ENCODE data around the gene ENPP4. TPM values are rescaled to one million over a fixed set of nuclear protein-coding genes. Genes with fewer than 3 reads are reported as not detected.
A peak's percentile ranks its signal among the peaks of the same experiment; 100 is the strongest.

ENPP4 gene
- total RNA-seq, 1 donor from 2014 or later, result 4.4 TPM

GRCh38 chr6:46170357-46171289 is 40.8 kb downstream of the ENPP4 start, which contains the start of gene ENPP5:
Gene ENPP5, minus strand, starts transcription at chr6:46170980. Its CDS starts 2,718 bp downstream, at chr6:46168262.
- Histone ChIP-seq H3K36me3 (no peaks in the 10 kb centered on the region), H3K9me3 (no peaks in the 10 kb centered on the region), H3K27me3 (no peaks in the 10 kb centered on the region), H3K4me1 (peaks cover 9% of the 10 kb centered on the region), H3K27ac (peak within 1 kb of the TSS; percentile 54), H3K4me3 (peak within 1 kb of the TSS; percentile 57 to 60)
- no peak for DNase-seq (ENCODE audit: extremely low spot score in 2 of 2)
- peak in 1 of 2 donors; percentile 66 for TF ChIP-seq POLR2AphosphoS5 (IDR thresholded peaks at IDR 0.05; ENCODE audit: insufficient read depth in 1 of 2, low read depth in 1 of 2)
- TF ChIP-seq CTCF (IDR thresholded peaks at IDR 0.05), result no peak
- intact Hi-C loops (cut with DNase I), result no loop called here

DNA sequence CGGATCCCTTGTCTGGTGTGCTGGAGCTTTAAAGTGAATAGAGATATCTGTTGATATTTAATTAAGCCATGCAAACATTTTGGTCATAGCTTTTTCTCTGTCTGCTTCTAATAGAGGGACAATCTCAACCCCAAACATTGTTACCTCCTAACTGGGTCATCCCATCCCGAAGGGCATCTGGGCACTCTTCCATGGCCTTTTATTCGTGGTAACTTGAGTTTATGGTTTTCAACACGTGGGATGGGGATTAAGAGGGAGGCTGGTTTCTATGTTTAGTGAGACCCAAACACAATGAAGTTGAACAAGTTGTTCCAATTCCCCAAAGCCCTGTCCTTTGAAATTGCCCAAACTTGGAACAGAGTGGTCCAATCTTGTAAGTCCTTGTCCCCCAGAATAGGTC is 42.4 kb downstream of the ENPP4 start:
- TF ChIP-seq CTCF (IDR thresholded peaks at IDR 0.05), result no peak
- H3K9me3 ChIP-seq, result no peaks in the 10 kb centered on the region
- no peak overlapping the region for H3K4me3 ChIP-seq
- no peaks in the 10 kb centered on the region for H3K27me3 ChIP-seq
- no peaks in the 10 kb centered on the region for H3K36me3 ChIP-seq
- no peak for DNase-seq (ENCODE audit: extremely low spot score in 2 of 2)
- intact Hi-C loops (cut with DNase I), result no loop called here
- peaks cover 9% of the 10 kb centered on the region for H3K4me1 ChIP-seq
- H3K27ac ChIP-seq, result no peak overlapping the region

- no peaks in the 10 kb centered on the region for H3K9me3 ChIP-seq
- H3K4me1 ChIP-seq, result peaks cover 9% of the 10 kb centered on the region
- no peak for DNase-seq (ENCODE audit: extremely low spot score in 2 of 2)
- no peaks in the 10 kb centered on the region for H3K36me3 ChIP-seq
- intact Hi-C loops (cut with DNase I), result no loop called here
- no peak overlapping the region for H3K4me3 ChIP-seq
- H3K27me3 ChIP-seq, result no peaks in the 10 kb centered on the region
- TF ChIP-seq POLR2AphosphoS5 (IDR thresholded peaks at IDR 0.05; ENCODE audit: insufficient read depth in 1 of 2, low read depth in 1 of 2), result no peak
- no peak for TF ChIP-seq POLR2A (IDR thresholded peaks at IDR 0.05)
- TF ChIP-seq CTCF (IDR thresholded peaks at IDR 0.05), result no peak
- H3K27ac ChIP-seq, result no peak overlapping the region
Observed at GRCh38 chr6:46174904-46175303, 45.1 kb downstream of the ENPP4 start.

- no peak for TF ChIP-seq CTCF (IDR thresholded peaks at IDR 0.05)
- no peak for TF ChIP-seq POLR2A (IDR thresholded peaks at IDR 0.05)
- TF ChIP-seq POLR2AphosphoS5 (IDR thresholded peaks at IDR 0.05; ENCODE audit: insufficient read depth in 1 of 2, low read depth in 1 of 2), result no peak
- no peaks in the 10 kb centered on the region for H3K9me3 ChIP-seq
- no peaks in the 10 kb centered on the region for H3K36me3 ChIP-seq
- H3K4me3 ChIP-seq, result no peak overlapping the region
- intact Hi-C loops (cut with DNase I), result no loop called here
- no peaks in the 10 kb centered on the region for H3K27me3 ChIP-seq
- H3K27ac ChIP-seq, result no peak overlapping the region
- no peak for DNase-seq (ENCODE audit: extremely low spot score in 2 of 2)
- peaks cover 9% of the 10 kb centered on the region for H3K4me1 ChIP-seq
Observed at GRCh38 chr6:46175446-46175845, 45.7 kb downstream of the ENPP4 start.

DNA sequence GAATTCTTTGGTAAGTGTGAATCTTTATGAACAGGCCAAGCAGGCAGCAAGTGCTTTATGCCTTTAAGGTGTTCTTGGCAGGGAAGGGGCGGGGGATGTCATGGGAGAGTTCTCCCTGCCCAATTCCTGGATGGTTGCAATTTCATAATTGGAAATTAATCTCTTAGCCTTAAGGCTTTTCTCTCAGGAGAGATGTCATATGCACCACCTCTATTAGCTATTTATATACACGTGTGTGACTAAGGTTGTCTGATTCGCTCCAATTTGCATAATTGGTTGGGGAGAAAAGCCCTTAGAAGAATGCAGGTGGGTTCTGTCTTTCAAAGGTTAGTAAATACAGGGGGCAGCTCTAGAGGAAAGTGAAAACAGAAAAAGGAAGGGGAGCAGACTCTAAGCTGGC is 46.2 kb downstream of the ENPP4 start:
- no peak for TF ChIP-seq POLR2AphosphoS5 (IDR thresholded peaks at IDR 0.05; ENCODE audit: insufficient read depth in 1 of 2, low read depth in 1 of 2)
- TF ChIP-seq CTCF (IDR thresholded peaks at IDR 0.05), result no peak
- TF ChIP-seq POLR2A (IDR thresholded peaks at IDR 0.05), result no peak
- H3K4me3 ChIP-seq, result no peak overlapping the region
- intact Hi-C loops (cut with DNase I), result no loop called here

More for the DNA sequence above, 46.2 kb downstream of the ENPP4 start:
- no peak for DNase-seq (ENCODE audit: extremely low spot score in 2 of 2)
- Histone ChIP-seq H3K27ac (no peak overlapping the region), H3K9me3 (no peaks in the 10 kb centered on the region), H3K27me3 (no peaks in the 10 kb centered on the region), H3K4me1 (peaks cover 6% of the 10 kb centered on the region), H3K36me3 (no peaks in the 10 kb centered on the region)
